ENCODE data around the gene EPHB2.

- no peak for TF ChIP-seq TAF1 (IDR thresholded peaks at IDR 0.05; ENCODE audit: borderline replicate concordance, insufficient read depth, low read length)
- no peak for TF ChIP-seq POLR2AphosphoS5 (IDR thresholded peaks at IDR 0.05; ENCODE audit: low read depth, low read length)
- TF ChIP-seq, protein P1, sequence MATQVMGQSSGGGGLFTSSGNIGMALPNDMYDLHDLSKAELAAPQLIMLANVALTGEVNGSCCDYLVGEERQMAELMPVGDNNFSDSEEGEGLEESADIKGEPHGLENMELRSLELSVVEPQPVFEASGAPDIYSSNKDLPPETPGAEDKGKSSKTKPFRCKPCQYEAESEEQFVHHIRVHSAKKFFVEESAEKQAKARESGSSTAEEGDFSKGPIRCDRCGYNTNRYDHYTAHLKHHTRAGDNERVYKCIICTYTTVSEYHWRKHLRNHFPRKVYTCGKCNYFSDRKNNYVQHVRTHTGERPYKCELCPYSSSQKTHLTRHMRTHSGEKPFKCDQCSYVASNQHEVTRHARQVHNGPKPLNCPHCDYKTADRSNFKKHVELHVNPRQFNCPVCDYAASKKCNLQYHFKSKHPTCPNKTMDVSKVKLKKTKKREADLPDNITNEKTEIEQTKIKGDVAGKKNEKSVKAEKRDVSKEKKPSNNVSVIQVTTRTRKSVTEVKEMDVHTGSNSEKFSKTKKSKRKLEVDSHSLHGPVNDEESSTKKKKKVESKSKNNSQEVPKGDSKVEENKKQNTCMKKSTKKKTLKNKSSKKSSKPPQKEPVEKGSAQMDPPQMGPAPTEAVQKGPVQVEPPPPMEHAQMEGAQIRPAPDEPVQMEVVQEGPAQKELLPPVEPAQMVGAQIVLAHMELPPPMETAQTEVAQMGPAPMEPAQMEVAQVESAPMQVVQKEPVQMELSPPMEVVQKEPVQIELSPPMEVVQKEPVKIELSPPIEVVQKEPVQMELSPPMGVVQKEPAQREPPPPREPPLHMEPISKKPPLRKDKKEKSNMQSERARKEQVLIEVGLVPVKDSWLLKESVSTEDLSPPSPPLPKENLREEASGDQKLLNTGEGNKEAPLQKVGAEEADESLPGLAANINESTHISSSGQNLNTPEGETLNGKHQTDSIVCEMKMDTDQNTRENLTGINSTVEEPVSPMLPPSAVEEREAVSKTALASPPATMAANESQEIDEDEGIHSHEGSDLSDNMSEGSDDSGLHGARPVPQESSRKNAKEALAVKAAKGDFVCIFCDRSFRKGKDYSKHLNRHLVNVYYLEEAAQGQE (IDR thresholded peaks at IDR 0.05; ENCODE audit: insufficient read depth in 1 of 2, low read depth in 2 of 2, low read length in 2 of 2): no peak
Measured at GRCh38 chr1:22918644-22919043, 208.0 kb downstream of the EPHB2 start.

All from PFSK-1 (cell line).